ENCODE data around the gene ITPK1.

Gene ITPK1

DNA sequence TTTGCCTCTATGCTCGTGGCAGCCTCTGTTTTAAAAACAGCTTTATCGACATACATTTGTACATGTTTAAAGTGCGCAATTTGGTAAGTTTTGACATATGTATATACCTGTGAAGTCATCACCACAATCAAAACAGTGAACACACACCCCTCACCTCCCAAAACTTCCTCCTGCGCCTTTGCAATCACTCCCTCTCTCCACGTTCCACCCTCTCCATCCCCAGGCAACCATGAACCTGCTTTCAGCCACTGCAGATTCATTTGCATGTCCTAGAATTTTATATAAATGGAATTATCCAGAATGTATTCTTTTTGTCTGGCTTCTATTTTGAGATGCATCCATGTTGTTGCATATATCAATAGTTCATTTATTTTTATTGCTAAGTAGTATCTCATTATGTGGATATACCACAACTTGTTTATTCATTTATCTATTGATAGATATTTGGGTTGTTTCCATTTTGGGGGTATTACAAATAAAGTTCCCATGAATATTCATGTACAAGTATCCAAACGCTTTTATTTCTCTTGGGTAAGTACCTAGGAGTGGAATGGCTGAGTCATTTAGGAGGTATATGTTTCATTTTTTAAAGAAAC, 208.3 kb downstream of the ITPK1 start:
- H3K4me1 ChIP-seq (ENCODE audit: control insufficient read depth in 1 of 2, insufficient read depth in 2 of 2, low read length in 2 of 2), result no peaks in the 10 kb centered on the region

DNA sequence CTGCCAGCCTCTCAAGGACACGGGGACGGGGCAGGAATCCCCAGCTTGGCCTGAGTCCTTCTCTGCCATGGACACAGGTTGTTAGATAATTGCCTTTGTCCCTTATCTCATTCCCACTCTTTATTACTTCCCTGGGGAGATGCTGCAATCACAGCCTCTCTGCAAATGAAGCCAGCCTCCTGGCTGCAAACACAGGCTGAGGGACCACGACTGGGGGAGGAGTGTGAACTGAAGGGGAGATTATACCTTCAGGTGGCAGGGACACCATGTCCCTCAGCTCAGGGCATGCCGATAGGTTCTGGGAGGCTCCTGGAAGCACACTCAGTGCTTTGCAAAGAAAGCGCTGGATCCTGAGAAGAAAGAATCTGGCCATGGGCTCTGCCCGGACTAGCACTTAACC, 208.9 kb downstream of the ITPK1 start:
- H3K36me3 ChIP-seq (ENCODE audit: control insufficient read depth in 1 of 2, insufficient read depth in 2 of 2, low read length in 2 of 2), result no peaks in the 10 kb centered on the region
- H3K4me1 ChIP-seq (ENCODE audit: control insufficient read depth in 1 of 2, insufficient read depth in 2 of 2, low read length in 2 of 2), result no peaks in the 10 kb centered on the region
- H3K9me3 ChIP-seq (ENCODE audit: control insufficient read depth in 1 of 2, low read length in 2 of 2), result no peaks in the 10 kb centered on the region
- H3K27me3 ChIP-seq (ENCODE audit: low read depth, low read length), result no peaks in the 10 kb centered on the region
- no peak overlapping the region for H3K27ac ChIP-seq (ENCODE audit: low read length)
- H3K4me3 ChIP-seq (ENCODE audit: low read depth in 1 of 2, low read length in 2 of 2), result no peak overlapping the region

More for the DNA sequence above, 208.3 kb downstream of the ITPK1 start:
- Histone ChIP-seq H3K27ac (ENCODE audit: low read length) (no peak overlapping the region), H3K9me3 (ENCODE audit: control insufficient read depth in 1 of 2, low read length in 2 of 2) (no peaks in the 10 kb centered on the region), H3K4me3 (ENCODE audit: low read depth in 1 of 2, low read length in 2 of 2) (no peak overlapping the region), H3K27me3 (ENCODE audit: low read depth, low read length) (no peaks in the 10 kb centered on the region), H3K36me3 (ENCODE audit: control insufficient read depth in 1 of 2, insufficient read depth in 2 of 2, low read length in 2 of 2) (no peaks in the 10 kb centered on the region)

DNA sequence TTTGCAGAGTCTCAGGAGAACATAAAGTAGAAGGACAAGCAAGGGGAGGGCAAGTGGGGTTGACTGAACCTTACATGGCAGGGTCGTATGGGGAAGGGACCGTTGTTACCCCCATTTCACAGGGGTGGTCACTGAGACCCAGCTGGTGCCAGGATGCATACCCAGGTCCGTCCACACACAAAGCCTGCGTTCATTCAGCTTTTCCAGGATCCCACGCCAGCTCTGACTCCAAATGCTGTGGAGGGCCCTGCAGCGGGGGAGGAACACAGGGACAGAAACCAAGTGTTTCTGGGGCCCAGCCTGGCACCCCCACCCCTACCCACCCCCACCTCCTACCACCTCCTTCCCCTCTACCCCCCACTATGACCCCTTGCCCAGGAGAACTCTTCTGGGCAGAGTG, 209.3 kb downstream of the ITPK1 start:
- H3K4me1 ChIP-seq (ENCODE audit: control insufficient read depth in 1 of 2, insufficient read depth in 2 of 2, low read length in 2 of 2), result no peaks in the 10 kb centered on the region
- no peaks in the 10 kb centered on the region for H3K27me3 ChIP-seq (ENCODE audit: low read depth, low read length)
- no peaks in the 10 kb centered on the region for H3K9me3 ChIP-seq (ENCODE audit: control insufficient read depth in 1 of 2, low read length in 2 of 2)
- H3K36me3 ChIP-seq (ENCODE audit: control insufficient read depth in 1 of 2, insufficient read depth in 2 of 2, low read length in 2 of 2), result no peaks in the 10 kb centered on the region
- no peak overlapping the region for H3K4me3 ChIP-seq (ENCODE audit: low read depth in 1 of 2, low read length in 2 of 2)
- H3K27ac ChIP-seq (ENCODE audit: low read length), result no peak overlapping the region

DNA sequence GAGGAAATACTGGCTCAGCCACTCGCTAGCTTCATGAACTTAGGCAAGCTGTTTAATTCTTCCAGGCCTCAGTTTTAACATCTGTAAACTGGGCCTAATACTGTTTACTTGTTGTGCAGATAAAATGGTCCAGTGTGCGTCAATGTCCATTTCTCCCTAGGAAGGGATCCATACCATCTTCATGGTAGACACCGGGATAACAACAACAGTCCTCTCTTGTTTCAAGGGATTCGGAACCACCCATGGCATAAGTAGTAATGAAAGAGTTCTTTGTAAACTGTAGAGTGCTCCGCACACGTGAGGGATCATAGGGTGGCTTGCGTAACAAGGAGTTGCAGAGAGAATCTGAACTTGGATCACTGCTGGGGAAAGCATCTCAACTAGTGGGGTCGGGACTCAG, 210.1 kb downstream of the ITPK1 start:
- Histone ChIP-seq H3K9me3 (ENCODE audit: control insufficient read depth in 1 of 2, low read length in 2 of 2) (no peaks in the 10 kb centered on the region), H3K36me3 (ENCODE audit: control insufficient read depth in 1 of 2, insufficient read depth in 2 of 2, low read length in 2 of 2) (no peaks in the 10 kb centered on the region), H3K27ac (ENCODE audit: low read length) (no peak overlapping the region), H3K4me1 (ENCODE audit: control insufficient read depth in 1 of 2, insufficient read depth in 2 of 2, low read length in 2 of 2) (no peaks in the 10 kb centered on the region), H3K4me3 (ENCODE audit: low read depth in 1 of 2, low read length in 2 of 2) (no peak overlapping the region), H3K27me3 (ENCODE audit: low read depth, low read length) (no peaks in the 10 kb centered on the region)

DNA sequence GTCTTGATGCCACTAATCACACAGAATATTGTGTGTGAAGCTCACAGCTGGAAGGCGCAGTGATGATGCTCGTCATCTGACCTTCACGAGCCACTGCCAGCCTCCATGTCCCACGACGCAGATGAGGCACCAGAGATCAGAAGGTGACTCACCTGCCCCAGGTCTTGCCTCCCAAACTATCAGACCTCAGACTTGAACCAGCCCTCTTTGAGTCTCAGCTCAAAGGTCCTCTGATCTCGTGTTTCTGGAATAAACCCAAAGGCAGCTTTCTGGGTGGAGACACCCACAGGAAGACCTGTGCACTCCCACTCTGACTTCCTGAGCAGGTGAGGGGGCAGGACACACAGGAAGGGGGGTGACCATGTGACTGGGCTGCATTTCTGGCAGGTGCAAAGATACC, 212.4 kb downstream of the ITPK1 start:
- Histone ChIP-seq H3K4me1 (ENCODE audit: control insufficient read depth in 1 of 2, insufficient read depth in 2 of 2, low read length in 2 of 2) (no peaks in the 10 kb centered on the region), H3K27me3 (ENCODE audit: low read depth, low read length) (no peaks in the 10 kb centered on the region), H3K36me3 (ENCODE audit: control insufficient read depth in 1 of 2, insufficient read depth in 2 of 2, low read length in 2 of 2) (no peaks in the 10 kb centered on the region)

DNA sequence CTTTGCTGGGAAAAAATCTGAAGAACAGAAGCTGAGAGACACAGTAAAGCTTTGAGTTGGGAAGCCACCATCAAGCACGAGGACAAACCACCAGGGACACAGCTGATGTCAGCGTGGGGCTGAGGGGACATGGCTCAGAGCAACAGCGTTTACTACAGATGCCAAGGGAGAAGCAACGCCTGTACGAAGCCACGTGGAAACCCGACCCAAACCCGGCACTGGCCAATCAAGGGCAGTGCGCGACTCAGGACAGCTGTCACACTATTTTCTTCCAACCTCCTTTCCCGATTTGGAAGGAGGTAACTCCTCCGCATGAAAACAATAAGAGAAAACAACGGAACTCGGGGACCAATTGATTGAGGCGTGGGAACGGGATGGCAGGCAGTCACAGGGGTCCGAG, 213.0 kb downstream of the ITPK1 start:
- no peaks in the 10 kb centered on the region for H3K36me3 ChIP-seq (ENCODE audit: control insufficient read depth in 1 of 2, insufficient read depth in 2 of 2, low read length in 2 of 2)
- no peaks in the 10 kb centered on the region for H3K4me1 ChIP-seq (ENCODE audit: control insufficient read depth in 1 of 2, insufficient read depth in 2 of 2, low read length in 2 of 2)
- no peak overlapping the region for H3K4me3 ChIP-seq (ENCODE audit: low read depth in 1 of 2, low read length in 2 of 2)
- no peak overlapping the region for H3K27ac ChIP-seq (ENCODE audit: low read length)
- H3K27me3 ChIP-seq (ENCODE audit: low read depth, low read length), result no peaks in the 10 kb centered on the region
- H3K9me3 ChIP-seq (ENCODE audit: control insufficient read depth in 1 of 2, low read length in 2 of 2), result no peaks in the 10 kb centered on the region

More for the DNA sequence above, 212.4 kb downstream of the ITPK1 start:
- Histone ChIP-seq H3K9me3 (ENCODE audit: control insufficient read depth in 1 of 2, low read length in 2 of 2) (no peaks in the 10 kb centered on the region), H3K4me3 (ENCODE audit: low read depth in 1 of 2, low read length in 2 of 2) (no peak overlapping the region), H3K27ac (ENCODE audit: low read length) (no peak overlapping the region)

DNA sequence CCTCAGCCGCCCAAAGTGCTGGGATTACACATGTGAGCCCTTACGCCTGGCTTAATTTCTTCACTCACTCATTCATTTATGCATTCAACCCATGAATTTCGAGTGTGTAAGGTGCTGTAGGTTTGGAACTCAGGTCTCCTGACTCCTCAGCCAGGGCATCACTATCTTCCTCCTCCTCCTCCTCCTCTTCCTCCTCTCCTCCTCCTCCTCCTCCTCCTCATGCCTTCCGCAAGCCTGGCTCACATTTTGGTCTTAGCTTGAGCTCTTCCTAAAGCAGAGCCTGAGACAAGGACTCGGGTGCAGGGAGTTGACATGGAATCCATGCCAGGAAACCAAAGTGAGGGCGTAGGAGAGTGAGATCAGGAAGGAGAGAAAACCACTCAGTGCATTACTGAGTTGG, 213.5 kb downstream of the ITPK1 start:
- H3K9me3 ChIP-seq (ENCODE audit: control insufficient read depth in 1 of 2, low read length in 2 of 2), result no peaks in the 10 kb centered on the region
- H3K36me3 ChIP-seq (ENCODE audit: control insufficient read depth in 1 of 2, insufficient read depth in 2 of 2, low read length in 2 of 2), result no peaks in the 10 kb centered on the region
- no peak overlapping the region for H3K27ac ChIP-seq (ENCODE audit: low read length)
- H3K4me1 ChIP-seq (ENCODE audit: control insufficient read depth in 1 of 2, insufficient read depth in 2 of 2, low read length in 2 of 2), result no peaks in the 10 kb centered on the region
- no peaks in the 10 kb centered on the region for H3K27me3 ChIP-seq (ENCODE audit: low read depth, low read length)
- H3K4me3 ChIP-seq (ENCODE audit: low read depth in 1 of 2, low read length in 2 of 2), result no peak overlapping the region

DNA sequence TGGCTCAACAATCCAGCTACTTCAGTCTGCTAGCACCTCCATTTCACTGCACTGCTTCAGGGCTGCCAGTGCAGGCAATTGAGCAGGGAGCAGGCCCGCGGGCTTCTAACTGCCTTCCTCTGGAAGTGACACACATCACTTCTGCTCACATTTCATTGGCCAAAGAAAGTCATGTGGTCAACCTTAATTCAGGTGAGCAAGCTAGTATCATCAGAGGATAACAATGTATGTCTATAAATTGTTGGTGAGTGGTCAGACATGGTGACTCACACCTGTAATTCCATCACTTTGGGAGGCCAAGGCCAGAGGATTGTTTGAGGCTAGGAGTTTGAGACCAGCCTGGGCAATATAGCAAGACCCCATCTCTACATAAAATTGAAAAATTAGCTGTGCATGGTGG, 215.1 kb downstream of the ITPK1 start:
- Histone ChIP-seq H3K36me3 (ENCODE audit: control insufficient read depth in 1 of 2, insufficient read depth in 2 of 2, low read length in 2 of 2) (no peaks in the 10 kb centered on the region), H3K27me3 (ENCODE audit: low read depth, low read length) (no peaks in the 10 kb centered on the region), H3K9me3 (ENCODE audit: control insufficient read depth in 1 of 2, low read length in 2 of 2) (no peaks in the 10 kb centered on the region), H3K27ac (ENCODE audit: low read length) (no peak overlapping the region), H3K4me1 (ENCODE audit: control insufficient read depth in 1 of 2, insufficient read depth in 2 of 2, low read length in 2 of 2) (no peaks in the 10 kb centered on the region), H3K4me3 (ENCODE audit: low read depth in 1 of 2, low read length in 2 of 2) (no peak overlapping the region)

DNA sequence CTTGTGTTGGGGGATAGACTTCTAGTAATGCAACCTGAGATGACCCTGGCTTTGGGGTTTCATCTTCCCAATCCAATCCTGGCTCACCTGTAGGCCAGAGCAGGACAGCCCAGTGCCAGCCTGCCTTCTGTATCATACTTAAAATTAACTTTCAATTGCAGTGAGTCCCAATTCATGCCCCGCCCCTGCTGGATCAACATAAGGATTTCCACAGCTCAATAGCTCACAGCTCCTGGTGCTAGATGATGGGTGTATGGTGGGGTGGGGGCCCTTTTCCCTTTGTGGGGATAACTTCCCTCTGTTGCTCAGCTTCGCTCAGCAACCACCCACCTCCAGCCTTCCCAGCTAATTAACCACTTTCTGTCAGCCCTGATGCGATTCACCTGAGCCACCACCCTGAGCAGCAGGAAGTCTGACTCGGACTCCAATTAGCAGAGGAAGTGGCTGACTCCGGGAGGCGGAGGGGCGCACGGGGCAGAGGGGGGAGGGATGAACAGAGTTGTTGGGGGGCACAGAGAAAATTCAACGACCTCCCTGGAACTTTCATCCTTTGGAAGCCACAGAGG, 217.1 kb downstream of the ITPK1 start:
- Histone ChIP-seq H3K27me3 (ENCODE audit: low read depth, low read length) (no peaks in the 10 kb centered on the region), H3K4me3 (ENCODE audit: low read depth in 1 of 2, low read length in 2 of 2) (no peak overlapping the region), H3K4me1 (ENCODE audit: control insufficient read depth in 1 of 2, insufficient read depth in 2 of 2, low read length in 2 of 2) (no peaks in the 10 kb centered on the region), H3K9me3 (ENCODE audit: control insufficient read depth in 1 of 2, low read length in 2 of 2) (peaks cover 0 to 11% of the 10 kb centered on the region in 2 donors), H3K27ac (ENCODE audit: low read length) (no peak overlapping the region), H3K36me3 (ENCODE audit: control insufficient read depth in 1 of 2, insufficient read depth in 2 of 2, low read length in 2 of 2) (no peaks in the 10 kb centered on the region)

DNA sequence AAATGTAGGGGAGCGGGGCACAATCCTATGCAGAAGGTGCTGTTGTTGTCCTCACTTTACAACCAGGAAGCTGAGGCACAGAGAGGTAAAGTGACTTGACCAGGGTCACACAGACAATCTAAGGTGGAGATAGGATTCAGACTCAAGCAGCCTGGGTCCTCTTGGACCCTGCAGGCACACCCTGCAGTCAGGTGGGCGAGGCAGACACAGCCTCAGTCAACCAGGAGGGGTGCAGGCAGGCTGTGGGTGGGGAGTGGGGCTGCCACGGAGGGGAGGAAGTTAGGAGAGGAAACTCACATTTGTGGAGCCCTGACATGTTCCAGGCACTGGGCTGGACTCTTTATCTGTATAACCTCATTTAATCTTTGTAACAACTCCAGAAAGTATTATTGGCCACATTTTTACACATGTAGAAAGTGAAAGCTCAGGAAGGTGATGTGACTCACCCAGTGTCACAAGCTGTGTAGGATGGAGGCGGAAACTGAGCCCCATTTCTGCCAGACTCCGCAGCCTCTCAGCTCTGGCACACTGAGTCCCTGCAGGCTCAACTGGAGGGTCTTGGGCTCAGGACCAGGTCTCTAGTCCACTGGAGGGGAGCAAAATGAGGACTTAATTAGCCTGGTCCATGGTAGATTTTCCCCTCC, 217.7 kb downstream of the ITPK1 start:
- Histone ChIP-seq H3K36me3 (ENCODE audit: control insufficient read depth in 1 of 2, insufficient read depth in 2 of 2, low read length in 2 of 2) (no peaks in the 10 kb centered on the region), H3K27ac (ENCODE audit: low read length) (no peak overlapping the region), H3K4me1 (ENCODE audit: control insufficient read depth in 1 of 2, insufficient read depth in 2 of 2, low read length in 2 of 2) (no peaks in the 10 kb centered on the region), H3K9me3 (ENCODE audit: control insufficient read depth in 1 of 2, low read length in 2 of 2) (peaks cover 4 to 14% of the 10 kb centered on the region in 2 donors), H3K4me3 (ENCODE audit: low read depth in 1 of 2, low read length in 2 of 2) (no peak overlapping the region), H3K27me3 (ENCODE audit: low read depth, low read length) (no peaks in the 10 kb centered on the region)

DNA sequence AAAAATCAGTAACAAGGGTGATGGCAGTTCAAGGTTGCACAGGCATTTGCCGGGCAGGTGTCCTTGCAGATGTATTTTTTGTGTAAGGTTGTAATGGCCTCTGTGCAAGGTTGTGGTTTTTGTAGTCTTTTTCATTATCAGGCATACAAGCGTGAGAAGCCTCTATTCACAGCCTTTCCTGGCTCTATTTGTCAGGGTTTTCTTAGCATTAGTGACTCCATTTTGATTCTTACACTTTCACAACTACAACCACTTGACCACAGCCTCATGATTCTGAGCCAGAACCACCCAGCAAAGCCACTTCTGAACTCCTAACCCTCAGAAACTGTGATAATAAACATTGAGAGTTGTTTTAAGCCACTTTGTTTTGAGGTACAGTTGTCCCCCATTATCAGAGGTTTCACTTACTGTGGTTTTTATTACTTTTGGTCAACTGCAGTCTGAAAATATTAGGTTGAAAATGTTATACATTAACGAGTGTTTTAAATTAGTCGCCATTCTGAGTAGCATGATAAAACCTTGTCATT, 220.3 kb downstream of the ITPK1 start:
- no peaks in the 10 kb centered on the region for H3K27me3 ChIP-seq (ENCODE audit: low read depth, low read length)
- no peak overlapping the region for H3K27ac ChIP-seq (ENCODE audit: low read length)
- no peak overlapping the region for H3K4me3 ChIP-seq (ENCODE audit: low read depth in 1 of 2, low read length in 2 of 2)
- H3K36me3 ChIP-seq (ENCODE audit: control insufficient read depth in 1 of 2, insufficient read depth in 2 of 2, low read length in 2 of 2), result no peaks in the 10 kb centered on the region
- H3K9me3 ChIP-seq (ENCODE audit: control insufficient read depth in 1 of 2, low read length in 2 of 2), result peaks cover 10 to 19% of the 10 kb centered on the region in 2 donors
- H3K4me1 ChIP-seq (ENCODE audit: control insufficient read depth in 1 of 2, insufficient read depth in 2 of 2, low read length in 2 of 2), result no peaks in the 10 kb centered on the region

Measured in muscle layer of duodenum (tissue), 2 donors.